Posterior cingulate gyrus (tissue), 11 donors: Measurements from ENCODE around the gene QKI.
"Not testable (repeated sequence)": the region's sequence is repeated elsewhere in the genome, so short reads cannot be mapped to it uniquely, and the experiment has no call there.

Experiments
- DNase-seq, 10 donors: peaks; one replicate each; pipeline versions ENCODE4 v3.0.0 to v3.0.0-alpha.2; 2020 to 2021; ENCODE audit warnings: mixed read lengths in 3 of 10
- intact Hi-C: fragments of 100-400 bp; cut with DNase I; formaldehyde crosslinking; loops from one replicate; pipeline ENCODE4 v1.15.1; 2023

QKI gene

GRCh38 chr6:163412801-163413344 lies 1.6 kb upstream of the QKI start:
- no peak for DNase-seq
- intact Hi-C loops = loop anchor here (2.0 to 10.0 kb wide), 5 partner anchors 60 to 1832 kb away; partner anchors contain the start of genes PACRG and PRKN

- intact Hi-C loops = loop anchor here (2.0 to 10.0 kb wide), 7 partner anchors 61 to 1831 kb away; partner anchors contain the start of genes PACRG and PRKN
These were observed 987 bp upstream of the QKI start for GRCh38 chr6:163413345-163414116.

DNA sequence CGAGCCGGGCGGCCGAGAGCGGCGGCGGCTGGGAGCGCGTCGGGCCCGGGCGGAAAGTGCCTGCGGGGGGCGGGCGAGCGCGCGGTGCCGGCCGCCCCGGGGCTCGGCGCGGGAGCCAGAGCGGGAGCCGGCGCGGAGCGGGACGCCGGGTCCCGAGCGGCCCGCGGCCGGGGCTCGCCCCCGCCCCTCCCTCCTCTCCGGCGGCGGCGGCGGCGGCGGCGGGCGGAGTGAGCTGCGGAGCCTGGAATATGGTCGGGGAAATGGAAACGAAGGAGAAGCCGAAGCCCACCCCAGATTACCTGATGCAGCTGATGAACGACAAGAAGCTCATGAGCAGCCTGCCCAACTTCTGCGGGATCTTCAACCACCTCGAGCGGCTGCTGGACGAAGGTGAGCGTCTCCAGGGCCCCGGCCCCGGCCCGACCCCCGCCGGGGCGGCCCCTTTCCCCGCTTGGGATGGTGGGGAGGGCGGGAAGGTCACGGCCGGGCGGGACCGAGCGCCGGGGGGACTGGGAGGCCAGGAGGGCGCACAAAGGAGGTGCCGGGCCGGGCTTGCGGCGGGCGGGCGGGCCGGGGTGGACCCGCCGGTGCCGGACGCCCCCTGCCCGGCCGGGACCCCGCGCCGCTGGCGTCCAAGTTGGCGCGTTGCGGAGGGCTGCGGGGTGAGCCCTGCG lies 565 bp downstream of the QKI start:
- peak in 1 of 10 donors; percentile 59 for DNase-seq
- intact Hi-C loops = loop anchor here (2.0 to 10.0 kb wide), 6 partner anchors 78 to 1830 kb away; partner anchors contain the start of genes PACRG and PRKN

More at GRCh38 chr6:163413345-163414116, 987 bp upstream of the QKI start:
- peak; percentile 77 to 98 (median 84) for DNase-seq

GRCh38 chr6:163415620-163416556 lies 1.4 kb downstream of the QKI start:
- intact Hi-C loops = loop anchor here (2.0 to 10.0 kb wide), 6 partner anchors 235 to 1829 kb away; partner anchors contain the start of genes PACRG and PRKN
- DNase-seq = peak in 2 of 10 donors; percentile 29 to 70

DNA sequence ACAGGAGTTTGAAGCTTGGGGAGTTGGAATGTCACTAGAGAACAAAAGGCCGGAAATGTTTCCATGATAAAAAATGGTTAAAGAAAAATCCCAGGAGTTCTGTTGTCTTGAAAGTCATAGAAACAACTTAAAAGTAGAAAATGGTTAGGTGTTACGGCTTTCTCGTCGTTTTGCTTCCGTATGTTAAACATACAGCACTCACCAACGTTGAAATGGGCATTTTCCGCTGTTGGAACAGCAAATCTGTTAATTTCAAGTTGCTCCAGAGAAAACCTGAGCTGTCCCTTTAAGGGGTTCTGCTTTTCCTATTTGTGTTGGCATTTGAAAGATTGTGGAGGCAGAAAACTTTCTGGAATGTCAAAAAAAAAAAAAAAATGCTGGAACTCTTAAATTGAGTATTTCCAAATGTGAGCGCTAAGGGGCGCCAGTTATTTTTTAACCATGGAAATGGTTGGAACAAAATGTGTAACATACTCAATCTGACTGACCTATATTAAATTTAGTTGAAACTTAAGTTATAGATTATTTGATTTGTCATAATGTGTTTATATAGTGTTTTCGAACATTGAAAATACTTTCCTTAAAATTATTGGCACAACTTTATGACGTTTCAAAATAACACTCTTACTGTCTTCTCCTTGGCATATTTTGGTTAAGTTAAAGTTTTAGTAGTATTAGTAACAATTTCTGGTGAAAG lies 2.2 kb downstream of the QKI start:
- no peak for DNase-seq
- intact Hi-C loops = loop anchor here (2.0 to 10.0 kb wide), 4 partner anchors 688 to 1828 kb away; partner anchors contain the start of genes PACRG and PRKN

GRCh38 chr6:163417595-163417994 lies 3.1 kb downstream of the QKI start:
- intact Hi-C loops = loop anchor here (2.0 to 10.0 kb wide), 4 partner anchors 687 to 1827 kb away; partner anchors contain the start of genes PACRG and PRKN
- no peak for DNase-seq

DNA sequence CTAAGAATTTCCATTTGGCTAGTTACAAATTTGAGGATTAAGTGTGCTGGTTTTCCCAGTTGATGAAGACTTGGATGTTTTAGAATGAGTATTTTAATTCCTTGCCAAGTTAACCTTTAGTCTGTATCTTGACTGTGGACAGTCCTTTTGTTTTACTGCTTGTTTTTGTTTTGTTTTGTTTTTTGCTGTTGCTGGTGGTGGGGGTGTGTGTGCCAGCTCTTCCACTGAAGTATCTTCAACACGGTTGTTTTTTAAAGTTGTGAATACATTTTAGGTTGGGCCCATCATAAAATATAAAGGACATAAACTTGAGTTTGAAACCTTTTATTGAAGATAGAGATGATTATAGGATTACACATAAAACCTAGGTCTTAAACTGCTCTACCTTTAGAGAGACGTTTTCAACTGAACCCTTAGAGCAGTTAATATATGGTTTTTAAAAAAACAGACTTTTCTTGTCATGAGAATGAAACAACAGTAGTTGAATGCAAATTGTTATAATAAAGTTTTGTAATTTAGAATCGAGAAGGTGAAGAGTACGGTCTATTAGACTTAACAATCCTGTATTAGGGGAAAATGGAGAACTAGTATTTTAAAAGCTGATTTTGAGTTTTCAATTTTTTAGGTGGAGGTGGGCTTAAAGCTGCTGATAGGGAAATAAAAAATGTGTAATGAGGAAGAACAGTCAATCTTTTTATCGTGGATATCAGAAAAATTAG lies 4.0 kb downstream of the QKI start:
- intact Hi-C loops = loop anchor here (10.0 kb wide), 2 partner anchors 694 to 1826 kb away; partner anchors contain the start of genes PACRG and PRKN
- DNase-seq = no peak

DNA sequence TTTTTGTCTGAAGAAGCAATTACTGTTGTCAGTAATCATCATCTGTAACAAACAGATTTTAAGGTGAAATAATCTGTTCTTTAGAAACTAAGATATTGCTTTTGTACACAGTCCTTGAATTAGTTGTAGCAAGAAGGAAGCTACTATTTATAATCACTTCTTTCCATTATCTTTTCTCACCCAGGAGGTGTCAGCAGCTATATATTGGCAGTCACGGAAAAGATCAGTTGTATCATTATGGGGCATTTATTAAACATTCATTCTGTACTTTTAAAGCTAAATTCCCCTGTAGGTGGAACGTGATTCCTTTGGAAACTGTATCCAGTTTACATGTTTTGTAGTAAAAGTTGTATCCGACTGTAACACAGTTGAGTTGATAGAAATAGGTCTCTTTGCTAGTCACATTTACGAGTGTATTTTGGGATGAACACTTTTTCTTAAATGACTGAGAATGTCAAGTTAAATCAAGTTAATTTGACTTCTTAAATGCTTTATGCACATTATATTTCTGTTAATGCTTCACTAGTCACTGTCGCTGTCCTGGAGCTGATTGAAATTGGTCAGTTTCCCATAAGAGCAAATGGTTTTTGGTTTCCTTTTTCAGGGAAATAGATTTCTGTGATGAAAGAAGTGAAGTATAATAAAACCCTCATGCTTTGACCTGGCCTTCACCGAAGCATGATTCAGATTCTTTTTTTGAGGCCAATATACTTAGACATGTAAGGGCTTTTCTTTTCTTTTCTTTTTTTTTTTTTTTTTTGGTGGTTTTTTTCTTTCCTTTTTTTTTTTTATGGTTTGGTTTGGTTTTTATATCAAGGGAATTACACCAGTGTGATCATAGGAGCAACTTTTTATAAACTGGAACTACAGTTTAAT lies 5.1 kb downstream of the QKI start:
- DNase-seq = no peak
- intact Hi-C loops = loop anchor here (10.0 kb wide), 3 partner anchors 165 to 1825 kb away; partner anchors contain the start of genes PACRG and PRKN

GRCh38 chr6:163420289-163420614 lies 5.7 kb downstream of the QKI start:
- intact Hi-C loops = loop anchor here (10.0 kb wide), 1 partner anchor 165 kb away; no protein-coding TSS in a partner anchor

DNA sequence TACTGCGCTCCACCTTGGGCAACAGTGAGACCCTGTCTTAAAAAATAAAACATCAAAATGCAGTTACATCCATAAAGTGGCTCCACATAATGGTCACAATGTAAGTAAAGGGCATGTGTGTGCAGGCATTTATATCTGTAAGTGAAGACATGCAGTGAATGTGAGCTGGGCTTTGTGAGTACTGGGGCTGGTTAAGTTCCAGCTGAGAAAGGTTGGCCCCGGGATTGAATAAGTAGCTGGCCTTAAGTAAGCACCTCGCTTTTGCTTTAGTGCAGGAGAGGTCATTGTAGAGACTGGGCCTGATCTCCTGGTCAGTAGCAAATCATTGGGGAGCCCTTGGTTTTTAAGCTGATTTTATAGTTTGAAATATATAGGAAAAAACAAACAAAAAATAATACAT lies 8.0 kb downstream of the QKI start:
- no peak for DNase-seq
- intact Hi-C loops = loop anchor here (10.0 kb wide), 1 partner anchor 162 kb away; no protein-coding TSS in a partner anchor

More at GRCh38 chr6:163420289-163420614, 5.7 kb downstream of the QKI start:
- no peak for DNase-seq

DNA sequence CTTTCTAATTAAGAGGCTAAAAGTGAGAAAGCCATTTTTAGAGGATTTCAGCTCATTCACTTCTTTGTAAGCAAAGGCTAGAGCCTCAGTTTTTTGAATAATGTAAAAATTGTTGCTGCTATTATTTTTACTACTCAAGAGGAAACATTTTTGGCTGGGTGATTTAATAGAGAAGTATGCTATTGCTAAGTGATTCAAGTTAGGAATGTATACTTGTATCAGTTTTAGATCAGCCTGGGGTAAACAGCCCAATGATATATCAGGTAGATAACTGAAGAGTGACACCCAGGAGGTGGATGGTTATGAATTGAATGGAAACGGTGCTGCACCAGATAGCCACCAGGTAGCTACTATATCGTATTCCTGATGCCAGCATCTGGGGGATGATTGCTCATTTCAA lies 9.2 kb downstream of the QKI start:
- intact Hi-C loops = loop anchor here (10.0 kb wide), 1 partner anchor 161 kb away; no protein-coding TSS in a partner anchor
- DNase-seq = no peak

DNA sequence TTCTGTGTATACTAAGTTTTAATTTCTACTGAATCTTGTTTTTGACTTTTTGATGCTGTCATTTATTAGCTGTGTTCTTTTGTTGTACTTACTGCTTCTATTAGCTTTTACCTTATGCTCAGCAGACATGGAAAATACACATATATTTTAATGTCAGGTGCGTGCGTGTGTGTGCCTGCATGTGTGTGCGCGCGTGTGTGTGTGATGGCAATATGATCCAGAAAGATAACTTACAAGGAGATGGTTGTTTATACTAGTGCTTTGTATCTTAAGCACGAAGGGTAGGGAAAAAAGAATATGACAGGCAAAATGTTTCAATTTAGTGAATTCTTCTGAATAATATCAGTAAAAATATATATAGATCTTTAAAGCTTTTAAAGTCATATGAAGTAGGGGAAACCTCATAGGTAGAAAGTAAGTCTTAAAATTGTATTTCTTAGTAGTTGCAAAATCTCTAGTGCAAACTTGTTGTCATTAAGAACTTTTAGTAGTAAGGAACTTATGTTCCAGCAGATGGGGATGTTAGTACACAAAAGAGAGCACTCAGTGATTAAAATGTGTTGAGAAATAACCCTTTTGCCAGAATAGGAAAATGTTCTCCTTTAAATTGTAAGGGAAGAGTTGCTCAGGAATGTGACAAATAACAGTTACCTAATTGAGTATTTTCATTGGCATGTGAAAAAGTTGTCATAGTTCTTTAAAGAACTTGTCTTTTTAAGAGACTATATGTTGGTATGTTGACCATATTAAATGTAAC lies 13.2 kb downstream of the QKI start:
- no peak for DNase-seq
- intact Hi-C loops = loop anchor here (5.0 to 10.0 kb wide), 2 partner anchors 157 to 515 kb away; no protein-coding TSS in a partner anchor

GRCh38 chr6:163428373-163428772 lies 13.9 kb downstream of the QKI start:
- DNase-seq = no peak
- intact Hi-C loops = loop anchor here (5.0 to 10.0 kb wide), 2 partner anchors 156 to 514 kb away; no protein-coding TSS in a partner anchor

GRCh38 chr6:163429858-163430448 lies 15.4 kb downstream of the QKI start:
- DNase-seq = no peak
- intact Hi-C loops = loop anchor here (5.0 to 10.0 kb wide), 2 partner anchors 155 to 512 kb away; no protein-coding TSS in a partner anchor

DNA sequence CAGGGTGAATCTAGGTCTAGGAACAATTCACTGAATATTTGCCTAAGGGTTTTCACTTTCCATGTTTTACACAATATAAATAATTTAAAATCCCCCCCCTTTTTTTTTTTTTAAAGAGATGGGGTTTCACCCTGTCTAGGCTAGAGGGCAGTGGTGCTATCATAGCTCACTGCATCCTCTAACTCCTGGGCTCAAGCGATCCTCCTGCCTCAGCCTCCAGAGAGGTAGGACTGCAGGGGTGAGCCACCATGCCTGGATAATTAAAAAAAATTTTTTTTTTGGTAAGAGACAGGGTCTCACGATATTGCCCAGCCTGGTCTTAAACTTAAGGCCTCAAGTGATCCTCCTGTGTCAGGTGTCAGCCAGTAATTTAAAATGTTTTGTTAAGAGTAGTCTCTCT lies 17.8 kb downstream of the QKI start:
- intact Hi-C loops = no loop called here
- no peak for DNase-seq

DNA sequence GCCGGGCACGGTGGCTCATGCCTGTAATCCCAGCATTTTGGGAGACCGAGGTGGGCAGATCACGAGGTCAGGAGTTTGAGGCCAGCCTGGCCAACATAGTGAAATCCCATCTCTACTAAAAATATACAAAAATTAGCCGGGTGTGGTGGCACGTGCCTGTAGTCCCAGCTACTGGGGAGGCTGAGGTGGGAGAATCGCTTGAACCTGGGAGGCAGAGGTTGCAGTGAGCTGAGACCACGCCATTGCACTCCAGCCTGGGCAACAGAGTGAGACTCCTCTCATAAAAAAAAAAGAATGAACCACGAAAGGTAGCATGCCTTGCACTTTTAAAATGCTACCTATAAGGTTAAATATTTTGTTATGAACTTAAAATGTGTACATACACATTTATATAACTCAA lies 19.0 kb downstream of the QKI start:
- intact Hi-C loops, DNase-seq: not testable (repeated sequence)
